Large intestine (tissue), 3 donors: ENCODE measurements around the gene PTPRK. TPM values are rescaled to one million over a fixed set of nuclear protein-coding genes. Genes with fewer than 3 reads are reported as not detected.

Source experiments
- DNase-seq, 2 donors: peaks; one replicate each; pipeline versions ENCODE4 v3.0.0 to v3.0.0-alpha.2; 2013
- H3K27ac ChIP-seq: one replicate; pipeline ENCODE4 v1.5.1; 2013; ENCODE audit warnings: low read length
- H3K27me3 ChIP-seq: 2 replicates; pipeline ENCODE4 v1.6.1; 2013; ENCODE audit warnings: low read length; ENCODE audit not compliant: control insufficient read depth, insufficient read depth
- H3K36me3 ChIP-seq: 2 replicates; pipeline ENCODE4 v1.6.1; 2013; ENCODE audit warnings: low read length; ENCODE audit not compliant: control insufficient read depth, insufficient read depth
- H3K4me1 ChIP-seq: one replicate; pipeline ENCODE4 v1.6.1; 2013; ENCODE audit warnings: low read length; ENCODE audit not compliant: control insufficient read depth, insufficient read depth
- H3K4me3 ChIP-seq: one replicate; pipeline ENCODE4 v1.5.1; 2013; ENCODE audit warnings: low read length
- H3K9me3 ChIP-seq: one replicate; pipeline ENCODE4 v1.6.1; 2013; ENCODE audit warnings: mild to moderate bottlenecking, low read depth, low read length, moderate library complexity; ENCODE audit not compliant: control insufficient read depth
- WGBS: methylation state at CpG from one replicate; pipeline ENCODE4 v1.1.5; 2013; ENCODE audit warnings: low lambda C conversion rate; ENCODE audit not compliant: insufficient coverage; 5-methylcytosine and 5-hydroxymethylcytosine counted together
- polyA plus RNA-seq: library from polyadenylated mRNA; unstranded; fragments of 120-200 nt; gene quantifications from one replicate; pipeline ENCODE4 v1.2.1, GENCODE V29; 2013

The PTPRK gene
- polyA plus RNA-seq, 1 donor = 65.4 TPM

DNA sequence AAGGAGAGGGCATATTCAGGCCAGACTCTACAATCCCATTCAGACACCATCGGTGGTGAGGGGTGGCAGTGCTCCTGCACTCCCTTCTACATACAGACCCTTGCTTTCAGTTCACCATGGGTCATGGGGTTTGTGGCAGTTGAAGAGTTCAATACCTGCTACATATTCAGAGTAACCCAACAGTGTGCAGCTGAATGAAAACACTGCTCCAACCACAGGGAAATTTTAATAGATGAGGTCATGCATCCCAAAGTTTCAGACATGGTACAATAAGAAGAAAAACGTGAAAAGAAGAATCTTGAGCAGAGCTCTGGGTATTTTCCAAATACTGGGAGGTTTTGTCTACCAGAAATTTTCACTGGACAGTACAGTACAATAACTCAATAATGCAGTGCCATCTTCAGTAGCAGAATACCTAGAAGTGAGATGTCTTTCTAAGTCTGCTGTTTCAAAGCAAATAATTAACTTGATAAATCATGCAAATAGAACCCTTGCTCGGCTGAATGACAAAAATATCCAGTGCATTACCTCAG lies 162.1 kb downstream of the PTPRK start:
- peaks cover 20% of the 10 kb centered on the region for H3K4me1 ChIP-seq
- no peaks in the 10 kb centered on the region for H3K36me3 ChIP-seq
- H3K9me3 ChIP-seq = no peaks in the 10 kb centered on the region
- no peak overlapping the region for H3K27ac ChIP-seq
- WGBS = no CpG with 5 or more reads among the region's 3 CpGs
- H3K27me3 ChIP-seq = no peaks in the 10 kb centered on the region
- DNase-seq = no peak
- H3K4me3 ChIP-seq = no peak overlapping the region

DNA sequence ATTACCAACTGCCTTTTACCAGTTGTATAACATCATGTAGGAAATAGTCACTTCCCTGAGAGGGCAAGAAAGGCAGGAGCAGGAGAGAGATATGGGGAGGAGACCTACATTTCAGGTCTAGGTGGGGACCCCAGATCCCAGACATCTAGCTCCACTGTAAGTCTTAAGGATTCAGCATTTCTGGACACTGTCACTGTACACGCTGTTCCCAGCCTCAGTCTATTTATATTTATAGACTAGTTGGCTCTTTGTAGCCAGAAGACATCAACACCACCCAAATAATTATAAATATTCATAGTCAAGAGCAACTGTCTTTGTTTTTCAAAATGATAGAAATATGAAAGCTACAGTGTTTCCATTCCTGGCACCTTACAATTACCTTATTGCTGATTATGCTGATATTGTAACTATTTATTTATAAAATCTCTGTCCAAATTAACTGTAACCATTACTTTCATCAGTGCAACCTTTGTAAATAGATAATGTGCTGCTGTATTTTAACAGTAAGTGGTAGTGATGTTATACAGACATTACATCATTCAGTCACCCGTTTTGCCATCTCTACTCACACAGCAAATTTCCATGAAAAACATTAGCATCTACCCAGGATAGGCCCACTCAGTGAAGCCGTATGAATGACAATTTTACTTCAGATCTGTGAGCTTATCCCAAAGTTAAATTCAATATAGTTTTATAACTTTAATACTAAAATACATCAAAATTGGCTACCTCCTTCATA lies 162.8 kb downstream of the PTPRK start:
- Histone ChIP-seq H3K4me1 (peaks cover 16% of the 10 kb centered on the region), H3K27ac (no peak overlapping the region)
- no CpG with 5 or more reads among the region's 3 CpGs for WGBS

DNA sequence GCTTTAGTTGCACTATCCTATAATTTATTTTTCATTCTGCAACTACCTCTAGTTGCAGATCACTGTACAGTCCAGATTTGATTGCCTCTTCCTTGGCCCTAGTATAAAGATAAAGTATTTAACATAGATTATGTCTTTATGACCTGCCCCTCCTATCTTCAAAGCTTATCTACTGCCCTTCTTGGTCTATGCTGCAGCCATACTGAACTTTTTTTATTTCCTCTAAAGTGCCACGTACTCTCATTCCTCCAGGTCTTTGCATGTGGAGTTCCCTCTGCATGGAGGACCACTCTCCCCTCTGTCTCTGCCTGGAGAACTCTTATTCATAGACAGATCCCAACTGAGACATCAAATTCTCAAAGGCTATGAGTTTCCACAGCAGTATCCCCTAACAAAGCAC lies 168.0 kb downstream of the PTPRK start:
- Histone ChIP-seq H3K27ac (peak overlapping the region; percentile 59), H3K4me3 (no peak overlapping the region), H3K4me1 (peaks cover 29% of the 10 kb centered on the region), H3K9me3 (no peaks in the 10 kb centered on the region), H3K36me3 (no peaks in the 10 kb centered on the region), H3K27me3 (no peaks in the 10 kb centered on the region)
- no CpG with 5 or more reads among the region's 1 CpG for WGBS
- DNase-seq = peak in 1 of 2 donors; percentile 71

More for the DNA sequence above, 162.8 kb downstream of the PTPRK start:
- Histone ChIP-seq H3K36me3 (no peaks in the 10 kb centered on the region), H3K27me3 (no peaks in the 10 kb centered on the region), H3K9me3 (no peaks in the 10 kb centered on the region), H3K4me3 (no peak overlapping the region)
- DNase-seq = no peak

DNA sequence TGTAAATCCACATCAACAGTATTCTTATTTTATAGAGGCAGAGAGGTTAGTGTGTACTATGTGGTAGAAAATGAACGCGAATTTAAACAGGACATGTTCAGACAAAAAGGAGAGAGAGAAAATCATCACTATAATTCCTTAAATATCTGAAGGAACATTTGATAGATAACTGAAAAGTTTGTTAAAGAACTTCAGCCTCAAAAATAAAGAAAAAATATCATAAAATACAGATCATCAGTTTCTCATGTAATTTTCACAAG lies 169.2 kb downstream of the PTPRK start:
- no peaks in the 10 kb centered on the region for H3K9me3 ChIP-seq
- H3K4me1 ChIP-seq = peaks cover 32% of the 10 kb centered on the region
- H3K27me3 ChIP-seq = no peaks in the 10 kb centered on the region
- DNase-seq = no peak
- H3K36me3 ChIP-seq = no peaks in the 10 kb centered on the region
- no CpG with 5 or more reads among the region's 2 CpGs for WGBS
- no peak overlapping the region for H3K4me3 ChIP-seq
- peak overlapping the region; percentile 21 for H3K27ac ChIP-seq

DNA sequence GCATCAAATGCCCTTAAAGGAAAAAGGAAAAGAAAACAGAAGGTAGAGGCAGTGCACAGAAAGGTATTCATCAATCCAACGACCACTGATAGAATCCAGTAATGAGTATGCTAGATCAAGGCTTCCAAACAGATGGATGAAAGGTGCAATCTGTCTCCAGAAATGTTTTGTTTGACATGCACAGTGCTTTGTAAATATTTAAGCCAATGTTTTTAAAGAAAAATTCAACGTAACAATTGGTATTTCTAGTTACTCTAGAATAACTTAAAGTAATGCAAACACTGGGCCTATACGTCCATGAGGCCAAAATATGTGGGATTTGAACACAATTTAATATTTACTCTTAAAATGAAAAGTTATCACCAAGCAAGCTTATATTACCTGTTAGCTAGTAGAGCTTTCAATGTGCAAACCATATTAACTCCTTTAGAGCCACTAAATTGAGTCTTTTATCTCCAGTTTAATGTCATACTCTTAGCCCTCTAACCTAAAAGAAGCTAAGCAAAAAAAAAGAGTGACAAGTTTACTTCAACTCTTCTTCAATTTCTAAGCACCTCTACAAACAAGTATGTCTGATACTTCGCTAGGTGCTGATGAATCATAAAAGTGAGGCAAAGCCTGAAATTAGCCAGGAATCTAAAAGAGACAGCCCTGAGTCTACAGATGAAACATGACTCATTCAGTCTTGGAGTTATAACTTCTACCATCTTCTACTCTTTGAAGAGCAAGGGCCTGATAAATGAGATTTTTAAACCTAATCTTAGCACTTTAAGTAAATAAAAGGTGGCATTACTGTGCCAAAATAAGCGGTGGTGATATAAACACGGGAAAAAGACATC lies 169.8 kb downstream of the PTPRK start:
- DNase-seq = no peak
- no peaks in the 10 kb centered on the region for H3K27me3 ChIP-seq
- 36% methylated on average over 4 of the region's 6 CpGs for WGBS
- H3K9me3 ChIP-seq = no peaks in the 10 kb centered on the region
- H3K4me3 ChIP-seq = no peak overlapping the region
- peaks cover 32% of the 10 kb centered on the region for H3K4me1 ChIP-seq
- H3K27ac ChIP-seq = peak overlapping the region; percentile 21
- no peaks in the 10 kb centered on the region for H3K36me3 ChIP-seq

DNA sequence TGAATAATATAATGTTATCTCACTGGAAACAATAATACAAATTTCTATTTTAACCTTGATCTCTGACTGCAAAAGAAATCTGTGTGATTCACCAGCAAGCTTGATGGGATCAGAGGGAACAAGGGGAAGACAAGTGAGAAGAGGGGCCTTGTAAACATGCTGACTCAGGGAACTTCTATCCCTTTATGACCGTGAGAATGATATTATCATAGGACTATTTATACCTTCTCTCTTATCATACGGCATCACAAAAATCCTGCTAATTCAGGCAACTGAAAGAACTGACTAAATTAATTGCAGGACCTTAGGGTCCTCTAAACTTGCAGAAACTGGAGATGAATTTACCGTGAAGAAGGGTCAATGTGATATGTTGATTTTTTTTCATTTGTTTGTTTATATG lies 173.3 kb downstream of the PTPRK start:
- DNase-seq = no peak
- peaks cover 23% of the 10 kb centered on the region for H3K4me1 ChIP-seq
- H3K27me3 ChIP-seq = no peaks in the 10 kb centered on the region
- H3K27ac ChIP-seq = no peak overlapping the region
- 86% methylated on average over 1 of the region's 3 CpGs for WGBS
- H3K4me3 ChIP-seq = no peak overlapping the region
- no peaks in the 10 kb centered on the region for H3K36me3 ChIP-seq
- H3K9me3 ChIP-seq = no peaks in the 10 kb centered on the region

DNA sequence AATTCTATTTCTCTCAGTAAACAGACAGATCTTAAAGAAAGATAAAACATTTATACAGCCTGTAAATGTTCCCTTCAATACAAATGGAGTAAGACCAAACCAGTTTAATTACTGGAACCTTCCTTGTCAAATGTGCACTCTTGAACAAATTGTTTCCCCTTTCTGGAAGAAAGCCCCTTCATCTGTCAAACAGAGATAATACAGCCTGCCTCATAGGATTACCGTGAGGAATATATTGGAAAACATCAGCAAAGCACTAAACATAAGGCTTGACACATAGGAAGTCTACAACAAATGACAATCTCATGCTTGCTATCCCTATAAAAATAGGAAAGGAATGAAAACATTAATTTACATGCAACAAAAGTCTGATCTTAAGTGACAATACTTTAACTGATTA lies 173.8 kb downstream of the PTPRK start:
- WGBS = no CpG with 5 or more reads among the region's 1 CpG
- Histone ChIP-seq H3K27me3 (no peaks in the 10 kb centered on the region), H3K4me1 (peaks cover 20% of the 10 kb centered on the region), H3K9me3 (no peaks in the 10 kb centered on the region), H3K4me3 (no peak overlapping the region), H3K27ac (no peak overlapping the region), H3K36me3 (no peaks in the 10 kb centered on the region)
- no peak for DNase-seq

DNA sequence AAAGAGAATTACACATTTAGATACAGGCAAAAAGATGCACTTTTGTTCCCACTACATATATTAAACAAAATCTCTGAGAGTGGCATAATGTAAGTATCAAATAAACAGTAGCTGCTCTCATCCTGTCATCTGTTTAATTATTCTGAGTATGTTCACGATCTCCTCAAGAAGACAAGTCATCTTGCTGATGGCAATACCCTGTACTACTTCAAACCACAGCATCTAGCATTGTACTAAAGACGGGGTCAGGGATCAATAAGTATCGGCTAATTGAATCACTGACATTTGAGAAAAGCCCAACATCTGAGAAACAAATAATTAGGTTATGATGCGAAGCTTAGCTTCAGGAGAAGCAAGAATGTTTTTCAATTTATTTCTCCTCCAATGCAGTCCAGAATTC lies 175.1 kb downstream of the PTPRK start:
- Histone ChIP-seq H3K9me3 (no peaks in the 10 kb centered on the region), H3K4me1 (peaks cover 11% of the 10 kb centered on the region), H3K36me3 (no peaks in the 10 kb centered on the region), H3K4me3 (no peak overlapping the region), H3K27ac (no peak overlapping the region), H3K27me3 (no peaks in the 10 kb centered on the region)
- DNase-seq = no peak
- no CpG with 5 or more reads among the region's 4 CpGs for WGBS

DNA sequence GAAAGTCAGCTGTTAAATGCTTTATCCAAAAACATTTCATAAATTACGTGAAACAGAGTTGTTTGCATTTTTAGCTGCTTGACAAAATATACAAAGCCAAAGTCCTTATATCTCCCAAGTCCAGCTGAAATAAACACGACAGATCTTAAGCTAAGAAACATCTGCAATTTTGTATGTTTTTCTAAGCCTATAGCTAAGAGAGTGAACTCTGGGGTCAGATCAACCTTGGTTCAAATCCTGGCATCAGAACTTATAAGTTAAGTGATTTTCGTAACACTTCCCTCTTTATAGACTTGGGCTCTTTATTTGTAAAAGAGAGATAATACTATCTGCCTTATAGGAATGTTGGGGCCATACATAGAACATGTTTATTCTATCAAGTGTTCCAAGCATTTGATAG lies 176.7 kb downstream of the PTPRK start:
- no peak overlapping the region for H3K4me3 ChIP-seq
- 100% methylated on average over 1 of the region's 3 CpGs for WGBS
- H3K9me3 ChIP-seq = no peaks in the 10 kb centered on the region
- no peaks in the 10 kb centered on the region for H3K27me3 ChIP-seq
- H3K36me3 ChIP-seq = no peaks in the 10 kb centered on the region
- no peak for DNase-seq
- H3K27ac ChIP-seq = no peak overlapping the region
- H3K4me1 ChIP-seq = peaks cover 11% of the 10 kb centered on the region

DNA sequence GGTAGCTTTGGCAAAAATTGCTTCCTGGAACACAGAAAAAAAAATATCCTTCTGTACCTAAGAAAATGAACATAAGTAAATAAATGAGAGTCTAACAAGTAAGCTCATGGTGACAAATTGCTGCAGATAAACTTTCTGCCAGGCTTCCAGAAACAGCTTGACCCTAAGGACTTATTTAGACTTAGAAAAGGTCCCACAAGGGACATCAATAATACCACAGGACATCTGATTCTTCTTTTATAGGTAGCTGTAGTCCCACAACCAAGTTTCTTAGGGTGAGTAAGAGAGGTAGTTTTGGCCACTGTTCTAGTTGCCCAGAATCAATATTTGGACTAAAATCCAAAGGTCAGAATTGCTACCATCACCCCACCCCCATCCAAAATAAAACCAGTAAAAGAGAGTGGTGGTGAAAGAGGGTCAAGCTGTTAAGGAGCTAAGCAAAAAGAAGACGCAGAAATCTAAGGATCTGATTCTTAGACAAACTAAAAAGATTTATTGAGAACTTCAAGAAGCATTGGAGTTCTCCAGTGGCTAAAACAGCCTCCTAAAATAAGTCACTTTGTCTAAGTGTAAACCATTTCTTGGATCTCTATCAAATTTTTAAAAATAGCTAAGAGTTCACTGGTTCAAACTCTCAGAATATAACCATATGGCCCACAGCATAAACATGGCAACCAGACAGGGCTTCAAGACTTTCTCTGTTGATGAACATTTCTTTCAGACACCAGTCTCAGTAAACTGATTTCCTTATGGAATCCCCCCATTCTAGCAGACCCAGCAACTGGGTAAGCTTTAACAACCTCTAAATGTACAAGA lies 180.6 kb downstream of the PTPRK start:
- Histone ChIP-seq H3K27me3 (no peaks in the 10 kb centered on the region), H3K27ac (no peak overlapping the region), H3K9me3 (no peaks in the 10 kb centered on the region), H3K4me3 (no peak overlapping the region), H3K36me3 (no peaks in the 10 kb centered on the region), H3K4me1 (peaks cover 8% of the 10 kb centered on the region)
- no CpG with 5 or more reads among the region's 1 CpG for WGBS
- no peak for DNase-seq
